Measurements from ENCODE around the gene PTPRQ.
"Not testable (repeated sequence)": the region's sequence is repeated elsewhere in the genome, so short reads cannot be mapped to it uniquely, and the experiment has no call there.

PTPRQ gene

DNA sequence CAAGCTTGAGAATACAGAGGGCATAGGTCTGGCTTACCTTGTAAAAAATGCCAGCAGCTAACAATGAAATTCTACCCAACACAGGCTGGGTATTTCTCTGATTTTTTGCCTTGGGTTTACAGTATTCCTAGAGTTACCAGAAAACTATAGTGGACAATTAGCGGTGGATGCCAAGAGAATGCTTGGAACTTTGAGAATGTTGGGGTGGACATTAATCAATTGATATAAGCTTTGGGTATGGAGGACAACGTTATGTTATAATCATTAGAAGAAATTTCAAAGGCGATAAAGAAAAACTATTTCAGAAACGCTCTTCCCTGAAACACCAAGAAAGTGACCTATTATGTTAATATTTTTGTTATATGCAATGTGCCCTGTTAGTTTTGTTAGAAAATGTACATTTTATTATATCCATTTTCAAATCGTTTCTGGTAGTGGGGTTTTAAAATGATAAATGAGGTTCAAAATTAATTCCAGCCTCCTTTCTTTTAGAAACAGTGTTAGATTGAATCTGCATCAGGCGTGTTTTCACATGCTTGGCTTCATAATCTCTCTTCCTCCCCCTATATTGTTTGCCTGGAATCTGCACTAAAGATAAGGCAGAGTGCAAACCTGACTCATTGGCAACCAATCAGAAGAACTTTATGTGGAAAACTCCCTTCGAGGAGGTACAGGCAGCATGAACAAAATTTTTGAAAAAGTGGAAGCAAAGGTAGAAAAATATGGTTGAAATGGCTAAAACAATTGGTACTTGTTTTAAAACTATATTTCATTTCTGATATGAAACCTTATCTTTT is 1.4 kb upstream of the PTPRQ start:
- in situ Hi-C loops (cut with HindIII; ENCODE audit: low pct_unique_long_range_greater_than_20kb, low sequenced_read_pairs), result no loop called here
- TF ChIP-seq JUND (IDR thresholded peaks at IDR 0.05; ENCODE audit: low read depth), result no peak
- DNase-seq (ENCODE audit: low read depth in 1 of 2, low spot score in 1 of 2), result no peak

- DNase-seq (ENCODE audit: low read depth in 1 of 2, low spot score in 1 of 2), result peak in 1 of 2 experiments; percentile 18
- in situ Hi-C loops (cut with HindIII; ENCODE audit: low pct_unique_long_range_greater_than_20kb, low sequenced_read_pairs), result no loop called here
Observed at GRCh38 chr12:80445083-80445793, 1.2 kb downstream of the PTPRQ start.

GRCh38 chr12:80456513-80456912 is 12.5 kb downstream of the PTPRQ start:
- no peak for DNase-seq (ENCODE audit: low read depth in 1 of 2, low spot score in 1 of 2)
- in situ Hi-C loops (cut with HindIII; ENCODE audit: low pct_unique_long_range_greater_than_20kb, low sequenced_read_pairs), result no loop called here
- TF ChIP-seq JUND (IDR thresholded peaks at IDR 0.05; ENCODE audit: low read depth), result no peak

More at GRCh38 chr12:80445083-80445793, 1.2 kb downstream of the PTPRQ start:
- TF ChIP-seq JUND (IDR thresholded peaks at IDR 0.05; ENCODE audit: low read depth), result no peak

DNA sequence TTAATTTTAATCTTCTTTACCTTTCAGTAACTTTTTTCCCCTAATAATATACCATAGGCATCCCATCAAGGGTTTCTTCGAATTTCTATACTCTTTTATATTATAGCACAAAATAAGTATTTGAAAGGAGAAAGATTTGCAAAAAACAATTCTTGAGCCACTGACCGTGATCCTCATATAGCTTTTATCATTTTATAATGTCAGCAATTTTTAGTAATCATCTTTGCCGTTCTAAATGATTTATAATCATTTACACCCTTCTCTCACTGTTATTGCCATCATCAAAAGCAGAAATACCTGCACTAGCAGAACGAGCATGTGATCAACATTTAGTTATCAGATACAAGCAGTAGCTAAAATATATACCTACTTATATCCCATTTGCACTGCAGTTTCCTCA is 16.9 kb downstream of the PTPRQ start:
- no peak for TF ChIP-seq JUND (IDR thresholded peaks at IDR 0.05; ENCODE audit: low read depth)
- in situ Hi-C loops (cut with HindIII; ENCODE audit: low pct_unique_long_range_greater_than_20kb, low sequenced_read_pairs), result no loop called here
- no peak for DNase-seq (ENCODE audit: low read depth in 1 of 2, low spot score in 1 of 2)

- DNase-seq (ENCODE audit: low read depth in 1 of 2, low spot score in 1 of 2); in situ Hi-C loops (cut with HindIII; ENCODE audit: low pct_unique_long_range_greater_than_20kb, low sequenced_read_pairs): not testable (repeated sequence)
Observed at GRCh38 chr12:80461851-80462250, 17.8 kb downstream of the PTPRQ start.

DNA sequence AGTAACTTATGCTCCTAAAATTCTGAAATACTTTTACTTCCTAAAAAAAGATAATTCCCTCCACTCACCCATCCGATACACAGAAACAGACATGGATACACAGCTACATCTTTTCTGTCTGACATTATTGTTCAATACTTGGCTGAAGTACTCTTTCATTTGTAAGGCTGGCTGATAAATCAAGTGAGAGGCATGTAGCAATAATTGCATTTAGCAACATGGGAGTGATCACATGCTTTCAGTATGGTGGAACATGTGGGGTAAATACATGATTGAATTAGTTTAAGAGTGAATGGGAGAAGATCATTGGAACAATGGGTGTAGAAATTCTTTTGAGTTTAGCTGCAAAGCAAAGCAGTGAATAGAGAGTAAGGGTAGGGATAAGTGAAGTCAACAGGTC is 25.6 kb downstream of the PTPRQ start:
- in situ Hi-C loops (cut with HindIII; ENCODE audit: low pct_unique_long_range_greater_than_20kb, low sequenced_read_pairs), result no loop called here
- DNase-seq (ENCODE audit: low read depth in 1 of 2, low spot score in 1 of 2), result no peak
- no peak for TF ChIP-seq JUND (IDR thresholded peaks at IDR 0.05; ENCODE audit: low read depth)

DNA sequence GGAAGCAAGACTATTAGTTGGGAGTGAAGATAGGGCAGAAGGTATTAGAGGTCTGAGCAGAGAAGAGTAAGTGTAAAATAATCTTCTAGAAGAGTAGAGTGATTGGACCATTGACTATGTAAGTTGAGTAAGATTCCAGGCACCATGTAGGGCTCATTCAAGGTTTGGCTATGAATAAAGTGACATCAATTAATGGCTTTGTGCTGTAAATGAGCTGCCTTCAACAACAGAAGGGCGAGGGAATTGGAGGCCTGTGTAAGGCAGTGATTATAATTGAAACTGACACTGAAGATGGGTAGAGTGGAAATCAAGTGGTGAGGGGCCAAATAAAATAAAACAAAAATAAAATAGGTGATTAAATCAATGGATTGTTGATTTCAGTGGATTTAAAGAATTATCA is 26.4 kb downstream of the PTPRQ start:
- no peak for DNase-seq (ENCODE audit: low read depth in 1 of 2, low spot score in 1 of 2)
- TF ChIP-seq JUND (IDR thresholded peaks at IDR 0.05; ENCODE audit: low read depth), result no peak
- in situ Hi-C loops (cut with HindIII; ENCODE audit: low pct_unique_long_range_greater_than_20kb, low sequenced_read_pairs), result no loop called here

DNA sequence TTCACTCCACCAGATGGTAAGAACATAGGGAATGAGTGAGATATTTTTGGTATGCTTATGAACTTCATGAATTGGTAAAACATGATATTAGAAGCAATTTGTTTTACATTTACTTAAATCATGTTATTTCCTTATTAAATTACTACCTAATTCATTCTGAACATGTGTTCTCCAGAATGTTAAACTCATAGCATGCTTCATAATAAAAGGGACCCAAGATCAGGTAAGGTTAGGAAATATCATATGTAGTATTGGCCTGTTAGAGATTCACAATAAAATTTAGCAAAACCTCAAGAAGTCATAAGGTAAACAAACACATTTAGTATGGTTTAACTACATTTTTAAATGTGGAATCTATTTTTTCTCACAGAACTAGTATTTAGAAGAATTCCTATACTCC is 28.2 kb downstream of the PTPRQ start:
- in situ Hi-C loops (cut with HindIII; ENCODE audit: low pct_unique_long_range_greater_than_20kb, low sequenced_read_pairs), result no loop called here

GRCh38 chr12:80472911-80473500 is 29.0 kb downstream of the PTPRQ start:
- no peak for TF ChIP-seq JUND (IDR thresholded peaks at IDR 0.05; ENCODE audit: low read depth)
- DNase-seq (ENCODE audit: low read depth in 1 of 2, low spot score in 1 of 2), result peak in 1 of 2 experiments; percentile 82
- in situ Hi-C loops (cut with HindIII; ENCODE audit: low pct_unique_long_range_greater_than_20kb, low sequenced_read_pairs), result no loop called here

More for the DNA sequence above, 28.2 kb downstream of the PTPRQ start:
- no peak for DNase-seq (ENCODE audit: low read depth in 1 of 2, low spot score in 1 of 2)
- no peak for TF ChIP-seq JUND (IDR thresholded peaks at IDR 0.05; ENCODE audit: low read depth)

- peak in 1 of 2 experiments; percentile 28 for DNase-seq (ENCODE audit: low read depth in 1 of 2, low spot score in 1 of 2)
- in situ Hi-C loops (cut with HindIII; ENCODE audit: low pct_unique_long_range_greater_than_20kb, low sequenced_read_pairs), result not testable (repeated sequence)
Observed at GRCh38 chr12:80477521-80478145, 33.6 kb downstream of the PTPRQ start.

DNA sequence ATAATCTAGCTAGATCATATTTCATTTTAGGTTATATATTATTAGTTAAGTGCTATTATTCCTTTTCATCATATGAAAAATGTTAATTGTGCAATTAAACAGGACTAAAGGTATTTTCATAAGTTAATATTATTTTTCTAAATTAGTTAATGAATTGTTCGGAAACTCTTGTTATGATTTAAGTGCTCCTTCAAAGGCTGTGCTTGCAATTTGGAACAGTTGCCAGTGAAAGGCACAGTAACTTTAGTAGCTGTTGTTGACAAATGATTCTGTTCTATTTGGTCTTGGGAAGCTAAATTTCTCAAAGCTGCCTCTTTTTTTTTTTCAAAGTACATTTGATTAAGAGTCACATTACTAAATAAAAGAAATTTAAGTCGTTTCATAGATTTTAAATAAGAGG is 40.7 kb downstream of the PTPRQ start:
- in situ Hi-C loops (cut with HindIII; ENCODE audit: low pct_unique_long_range_greater_than_20kb, low sequenced_read_pairs), result no loop called here
- TF ChIP-seq JUND (IDR thresholded peaks at IDR 0.05; ENCODE audit: low read depth), result no peak
- DNase-seq (ENCODE audit: low read depth in 1 of 2, low spot score in 1 of 2), result no peak

GRCh38 chr12:80485222-80485987 is 41.4 kb downstream of the PTPRQ start:
- TF ChIP-seq JUND (IDR thresholded peaks at IDR 0.05; ENCODE audit: low read depth), result no peak
- DNase-seq (ENCODE audit: low read depth in 1 of 2, low spot score in 1 of 2), result no peak
- in situ Hi-C loops (cut with HindIII; ENCODE audit: low pct_unique_long_range_greater_than_20kb, low sequenced_read_pairs), result no loop called here

All from T47D (cell line).